A673 (cell line): ENCODE data around the gene SMAD1. TPM values are rescaled to one million over a fixed set of nuclear protein-coding genes. Genes with fewer than 3 reads are reported as not detected.

ENCODE experiments used
- BruUV-seq: library from RNA; stranded (reverse); fragments of 400-500 nt; replicated peaks from 2 replicates; lab custom pipeline; 2021; lab: Mats Ljungman, UMichigan
- CTCF ChIA-PET: fragments of 300-600 bp; sonication (Branson Sonifier 250); formaldehyde crosslinking; loops from one replicate; lab custom pipeline; 2022; ENCODE audit warnings: antibody characterized with exemption; lab: Charles Lee
- POLR2A ChIA-PET: fragments of 300-600 bp; sonication (Branson Sonifier 250); formaldehyde crosslinking; loops from one replicate; lab custom pipeline; 2022; ENCODE audit warnings: antibody characterized with exemption; ENCODE audit not compliant: low non-redundant PET; lab: Charles Lee
- DNase-seq: peaks from one replicate; pipeline ENCODE4 v3.0.0-alpha.2; 2015; ENCODE audit warnings: low spot score
- H3K27ac ChIP-seq: fragments of 200-600 bp; sonication (generic); 2 replicates; pipeline ENCODE4 v1.5.1; 2016; ENCODE audit warnings: mixed run types, low read depth, mild to moderate bottlenecking, mixed read lengths, antibody characterized with exemption, low read length; ENCODE audit not compliant: poor library complexity, severe bottlenecking
- H3K27me3 ChIP-seq: fragments of 200-600 bp; sonication (generic); replicated peaks from 2 replicates; pipeline ENCODE4 v1.6.1; 2017; ENCODE audit warnings: mixed run types, low read depth, mild to moderate bottlenecking, mixed read lengths, antibody characterized with exemption, low read length; ENCODE audit not compliant: insufficient read depth, poor library complexity
- H3K36me3 ChIP-seq: fragments of 200-600 bp; sonication (generic); 2 replicates; pipeline ENCODE4 v1.6.1; 2016; ENCODE audit warnings: mixed run types, mild to moderate bottlenecking, mixed read lengths, antibody characterized with exemption, low read length; ENCODE audit not compliant: insufficient read depth, poor library complexity, severe bottlenecking
- H3K4me1 ChIP-seq: fragments of 200-600 bp; sonication (generic); 2 replicates; pipeline ENCODE4 v1.6.1; 2017; ENCODE audit warnings: mixed run types, mild to moderate bottlenecking, mixed read lengths, antibody characterized with exemption, low read length; ENCODE audit not compliant: insufficient read depth, poor library complexity, severe bottlenecking
- H3K4me3 ChIP-seq: fragments of 200-600 bp; sonication (generic); 2 replicates; pipeline ENCODE4 v1.5.1; 2016; ENCODE audit warnings: low read depth, mixed run types, mild to moderate bottlenecking, mixed read lengths, low read length; ENCODE audit not compliant: poor library complexity, severe bottlenecking
- H3K9me3 ChIP-seq: fragments of 200-600 bp; sonication (generic); 2 replicates; pipeline ENCODE4 v1.6.1; 2016; ENCODE audit warnings: mixed run types, low read depth, mild to moderate bottlenecking, mixed read lengths, antibody characterized with exemption, low read length; ENCODE audit not compliant: poor library complexity, severe bottlenecking
- CTCF ChIP-seq: fragments of 300-800, 200-600 bp; sonication (generic); conservative IDR thresholded peaks from 2 replicates; pipeline ENCODE4 v1.5.1; 2017; ENCODE audit warnings: low read depth, mild to moderate bottlenecking, antibody characterized with exemption, low read length, moderate library complexity, mixed read lengths
- EZH2 ChIP-seq: fragments of 200-600 bp; sonication (generic); IDR thresholded peaks from 2 replicates; pipeline ENCODE4 v1.6.1; 2017; ENCODE audit warnings: borderline replicate concordance, low read depth, mild to moderate bottlenecking, mixed read lengths, antibody characterized with exemption, low read length; ENCODE audit not compliant: poor library complexity, severe bottlenecking
- intact Hi-C: fragments of 100-400 bp; cut with micrococcal nuclease; formaldehyde crosslinking; loops from one replicate; pipeline ENCODE4 v1.10.0; 2022; ENCODE audit not compliant: unreplicated experiment
- total RNA-seq: library from RNA; stranded (reverse); gene quantifications from 2 replicates; pipeline ENCODE4 v1.2.3, GENCODE V29; 2021

SMAD1 gene
- total RNA-seq, 1 experiment from 2014 or later: 33.7 TPM

GRCh38 chr4:145492376-145492775, 10.7 kb downstream of the SMAD1 start:
- POLR2A ChIA-PET: no interaction called here
- no peak for DNase-seq
- no TSS peak for BruUV-seq

GRCh38 chr4:145493166-145493565, 11.5 kb downstream of the SMAD1 start:
- BruUV-seq: no TSS peak
- DNase-seq: no peak
- TF ChIP-seq EZH2 (no peak), CTCF (no peak)
- intact Hi-C loops: no loop called here
- no peak overlapping the region for H3K4me3 ChIP-seq
- CTCF ChIA-PET: no interaction called here
- H3K27me3 ChIP-seq: no peaks in the 10 kb centered on the region
- no peaks in the 10 kb centered on the region for H3K9me3 ChIP-seq
- POLR2A ChIA-PET: no interaction called here
- H3K36me3 ChIP-seq: no peaks in the 10 kb centered on the region
- no peak overlapping the region for H3K27ac ChIP-seq
- H3K4me1 ChIP-seq: peaks cover 11% of the 10 kb centered on the region

More at GRCh38 chr4:145492376-145492775, 10.7 kb downstream of the SMAD1 start:
- intact Hi-C loops: no loop called here
- CTCF ChIA-PET: no interaction called here
- Histone ChIP-seq H3K36me3 (no peaks in the 10 kb centered on the region), H3K27ac (no peak overlapping the region), H3K27me3 (no peaks in the 10 kb centered on the region), H3K4me1 (peaks cover 19% of the 10 kb centered on the region), H3K4me3 (no peak overlapping the region), H3K9me3 (no peaks in the 10 kb centered on the region)
- TF ChIP-seq EZH2 (no peak), CTCF (no peak)

GRCh38 chr4:145494666-145495270, 13.1 kb downstream of the SMAD1 start:
- Histone ChIP-seq H3K9me3 (no peaks in the 10 kb centered on the region), H3K27ac (no peak overlapping the region), H3K4me3 (no peak overlapping the region), H3K27me3 (no peaks in the 10 kb centered on the region), H3K36me3 (no peaks in the 10 kb centered on the region), H3K4me1 (peaks cover 6% of the 10 kb centered on the region)
- no peak for DNase-seq
- BruUV-seq: no TSS peak
- CTCF ChIA-PET: no interaction called here
- intact Hi-C loops: no loop called here
- TF ChIP-seq EZH2 (no peak), CTCF (no peak)
- POLR2A ChIA-PET: no interaction called here
